Caco-2 (cell line): ENCODE data around the gene N4BP2. TPM values are rescaled to one million over a fixed set of nuclear protein-coding genes. Genes with fewer than 3 reads are reported as not detected.

Experiments used
- BruUV-seq: library from RNA; stranded (reverse); fragments of 400-500 nt; replicated peaks from 2 replicates; lab custom pipeline; 2021; lab: Mats Ljungman, UMichigan
- CTCF ChIA-PET: fragments of 300-600 bp; sonication (Branson Sonifier 250); formaldehyde crosslinking; loops from one replicate; lab custom pipeline; 2022; ENCODE audit warnings: antibody characterized with exemption; lab: Charles Lee
- POLR2A ChIA-PET: fragments of 300-600 bp; sonication (Branson Sonifier 250); formaldehyde crosslinking; loops from one replicate; lab custom pipeline; 2022; ENCODE audit warnings: antibody characterized with exemption; lab: Charles Lee
- DNase-seq, 2 experiments: peaks; one replicate each; pipeline versions ENCODE4 v3.0.0 to v3.0.0-alpha.2; 2020 to 2022
- H3K27me3 ChIP-seq: replicated peaks from 2 replicates; pipeline ENCODE4 v1.6.0; 2011; ENCODE audit warnings: low read length; ENCODE audit not compliant: control insufficient read depth, insufficient read depth
- H3K36me3 ChIP-seq: 2 replicates; pipeline ENCODE4 v1.5.1; 2011; ENCODE audit warnings: low read length; ENCODE audit not compliant: control insufficient read depth, insufficient read depth
- H3K4me1 ChIP-seq: fragments of 250-450 bp; sonication (Bioruptor Pico); 2 replicates; pipeline ENCODE4 v1.5.1; 2020; ENCODE audit warnings: mild to moderate bottlenecking
- H3K4me3 ChIP-seq: 2 replicates; pipeline ENCODE4 v1.5.1; 2011; ENCODE audit warnings: low read depth, mild to moderate bottlenecking, control low read depth, low read length
- H3K9me3 ChIP-seq: fragments of 250-450 bp; sonication (Bioruptor Pico); 2 replicates; pipeline ENCODE4 v1.5.1; 2020; ENCODE audit warnings: mild to moderate bottlenecking, moderate library complexity
- H3K27ac Mint-ChIP-seq: one replicate; pipeline ENCODE4 v1.8.0; 2022; ENCODE audit warnings: mixed read lengths; ENCODE audit not compliant: unreplicated experiment
- H3K27me3 Mint-ChIP-seq: one replicate; pipeline ENCODE4 v1.8.0; 2022; ENCODE audit warnings: mixed read lengths; ENCODE audit not compliant: insufficient read depth, unreplicated experiment
- H3K36me3 Mint-ChIP-seq: one replicate; pipeline ENCODE4 v1.8.0; 2022; ENCODE audit warnings: mild to moderate bottlenecking, mixed read lengths; ENCODE audit not compliant: insufficient read depth, unreplicated experiment
- H3K4me1 Mint-ChIP-seq: one replicate; pipeline ENCODE4 v1.8.0; 2022; ENCODE audit warnings: low read depth, mixed read lengths; ENCODE audit not compliant: unreplicated experiment
- H3K4me3 Mint-ChIP-seq: one replicate; pipeline ENCODE4 v1.8.0; 2022; ENCODE audit warnings: mild to moderate bottlenecking, moderate library complexity, mixed read lengths; ENCODE audit not compliant: unreplicated experiment
- H3K9me3 Mint-ChIP-seq: one replicate; pipeline ENCODE4 v1.8.0; 2022; ENCODE audit warnings: mixed read lengths; ENCODE audit not compliant: unreplicated experiment
- CTCF ChIP-seq, 2 experiments: fragments of 200-600 bp in 1 of 2; IDR thresholded peaks; 1 replicate in 1 of 2; 2 replicates in 1 of 2; pipeline versions ENCODE4 v1.5.1 to v1.8.0; 2011 to 2022; ENCODE audit warnings: antibody characterized with exemption in 1 of 2, control low read depth in 1 of 2, inconsistent platforms in 1 of 2, low read depth in 1 of 2, low read length in 1 of 2, mild to moderate bottlenecking in 1 of 2, moderate library complexity in 1 of 2; ENCODE audit not compliant: insufficient read depth in 1 of 2, severe bottlenecking in 1 of 2, unreplicated experiment in 1 of 2
- intact Hi-C: fragments of 100-400 bp; cut with micrococcal nuclease; formaldehyde crosslinking; loops from one replicate; pipeline ENCODE4 v1.10.0; 2022; ENCODE audit not compliant: unreplicated experiment
- total RNA-seq: library from RNA; stranded (reverse); gene quantifications from 2 replicates; pipeline ENCODE4 v1.2.3, GENCODE V29; 2022

The N4BP2 gene
- total RNA-seq, 1 experiment from 2014 or later: 28.7 TPM

- ChIA-PET POLR2A (no interaction called here), CTCF (interaction anchor here (0.6 kb wide), 1 partner anchor 70 kb away, joined by 4 read pairs; no protein-coding TSS in a partner anchor)
- Mint-ChIP-seq H3K4me1 (no peaks in the 10 kb centered on the region), H3K27ac (no peak overlapping the region), H3K36me3 (peaks cover 19% of the 10 kb centered on the region), H3K27me3 (no peaks in the 10 kb centered on the region), H3K9me3 (no peaks in the 10 kb centered on the region), H3K4me3 (no peak overlapping the region)
- Histone ChIP-seq H3K9me3 (no peaks in the 10 kb centered on the region), H3K4me1 (no peaks in the 10 kb centered on the region), H3K4me3 (no peak overlapping the region), H3K36me3 (no peaks in the 10 kb centered on the region), H3K27me3 (no peaks in the 10 kb centered on the region)
- no TSS peak for BruUV-seq
- intact Hi-C loops: no loop called here
- no peak for DNase-seq
- TF ChIP-seq CTCF (IDR thresholded peaks at IDR 0.05; ENCODE audit: insufficient read depth in 1 of 2, low read depth in 1 of 2, low read length in 1 of 2, severe bottlenecking in 1 of 2, unreplicated experiment in 1 of 2): no peak
Observed at GRCh38 chr4:40160258-40160657, 103.6 kb downstream of the N4BP2 start.

- Mint-ChIP-seq H3K4me3 (no peak overlapping the region), H3K36me3 (peaks cover 20% of the 10 kb centered on the region), H3K27me3 (no peaks in the 10 kb centered on the region), H3K9me3 (peaks cover 30% of the 10 kb centered on the region), H3K27ac (no peak overlapping the region), H3K4me1 (no peaks in the 10 kb centered on the region)
- Histone ChIP-seq H3K4me3 (no peak overlapping the region), H3K27me3 (no peaks in the 10 kb centered on the region), H3K4me1 (no peaks in the 10 kb centered on the region), H3K9me3 (no peaks in the 10 kb centered on the region), H3K36me3 (no peaks in the 10 kb centered on the region)
- DNase-seq: no peak
- no TSS peak for BruUV-seq
- TF ChIP-seq CTCF (IDR thresholded peaks at IDR 0.05; ENCODE audit: insufficient read depth in 1 of 2, low read depth in 1 of 2, low read length in 1 of 2, severe bottlenecking in 1 of 2, unreplicated experiment in 1 of 2): no peak
- intact Hi-C loops: no loop called here
- ChIA-PET POLR2A (no interaction called here), CTCF (no interaction called here)
Observed at GRCh38 chr4:40164459-40164858, 107.8 kb downstream of the N4BP2 start.

- no peaks in the 10 kb centered on the region for H3K27me3 Mint-ChIP-seq
Observed at GRCh38 chr4:40165916-40166315, 109.3 kb downstream of the N4BP2 start.

More at GRCh38 chr4:40165916-40166315, 109.3 kb downstream of the N4BP2 start:
- H3K27me3 ChIP-seq: no peaks in the 10 kb centered on the region
- intact Hi-C loops: no loop called here
- CTCF ChIA-PET: no interaction called here
- BruUV-seq: no TSS peak
- H3K4me1 ChIP-seq: no peaks in the 10 kb centered on the region
- Mint-ChIP-seq H3K27ac (no peak overlapping the region), H3K36me3 (peaks cover 14% of the 10 kb centered on the region), H3K4me1 (no peaks in the 10 kb centered on the region), H3K9me3 (peaks cover 30% of the 10 kb centered on the region), H3K4me3 (no peak overlapping the region)
- TF ChIP-seq CTCF (IDR thresholded peaks at IDR 0.05; ENCODE audit: insufficient read depth in 1 of 2, low read depth in 1 of 2, low read length in 1 of 2, severe bottlenecking in 1 of 2, unreplicated experiment in 1 of 2): no peak
- H3K4me3 ChIP-seq: no peak overlapping the region
- no peaks in the 10 kb centered on the region for H3K36me3 ChIP-seq
- no peak for DNase-seq
- POLR2A ChIA-PET: no interaction called here
- no peaks in the 10 kb centered on the region for H3K9me3 ChIP-seq
